NCI-H446 (cell line): ENCODE results near the gene COQ10B.
"Not testable (repeated sequence)": the region's sequence is repeated elsewhere in the genome, so short reads cannot be mapped to it uniquely, and the experiment has no call there.

Experiments
- DNase-seq, 2 experiments: peaks; one replicate each; lab custom pipeline; 2025; lab: John Stamatoyannopoulos, UW

Gene COQ10B

DNA sequence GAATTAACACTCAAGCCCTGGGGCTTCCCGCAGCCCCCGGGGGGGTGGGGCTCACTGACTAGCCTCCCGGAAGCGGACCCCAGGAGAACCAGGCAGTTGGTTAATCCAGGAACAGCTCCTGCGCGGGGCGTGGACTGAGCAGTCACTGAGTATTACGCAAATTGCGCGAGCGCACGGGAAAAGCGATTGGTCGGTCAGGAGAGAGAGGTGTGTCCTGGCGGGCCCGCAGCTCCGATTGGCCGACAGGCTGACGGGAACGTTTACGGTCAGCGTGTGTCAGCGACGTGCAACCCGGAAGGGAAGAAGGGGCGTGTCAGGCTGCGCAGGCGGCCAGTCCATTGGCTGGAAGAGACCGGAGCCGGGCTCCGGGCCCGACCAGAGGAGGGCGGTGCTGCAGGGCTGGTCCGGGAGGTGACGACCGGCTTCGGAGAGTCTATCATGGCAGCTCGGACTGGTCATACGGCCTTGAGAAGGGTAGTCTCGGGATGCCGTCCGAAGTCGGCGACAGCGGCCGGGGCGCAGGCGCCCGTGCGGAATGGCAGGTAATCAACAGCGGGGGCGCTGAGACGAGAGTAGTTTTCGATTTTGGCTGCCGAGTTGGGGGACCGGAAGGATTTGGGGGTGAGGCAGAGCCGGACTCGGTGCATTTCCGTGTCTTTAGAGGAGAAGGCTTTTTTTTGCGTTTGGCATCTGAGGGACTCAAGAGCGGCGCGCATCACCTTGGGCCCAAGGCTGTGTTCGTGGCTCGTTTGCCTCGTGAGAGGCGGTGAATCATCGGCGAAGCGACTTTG is at the start of gene COQ10B:
COQ10B (plus strand) TSS at position 430 of the 791 bp plus-strand sequence; CDS start at position 439, 9 bp downstream.
- DNase-seq, result peak; percentile 96 to 99

DNA sequence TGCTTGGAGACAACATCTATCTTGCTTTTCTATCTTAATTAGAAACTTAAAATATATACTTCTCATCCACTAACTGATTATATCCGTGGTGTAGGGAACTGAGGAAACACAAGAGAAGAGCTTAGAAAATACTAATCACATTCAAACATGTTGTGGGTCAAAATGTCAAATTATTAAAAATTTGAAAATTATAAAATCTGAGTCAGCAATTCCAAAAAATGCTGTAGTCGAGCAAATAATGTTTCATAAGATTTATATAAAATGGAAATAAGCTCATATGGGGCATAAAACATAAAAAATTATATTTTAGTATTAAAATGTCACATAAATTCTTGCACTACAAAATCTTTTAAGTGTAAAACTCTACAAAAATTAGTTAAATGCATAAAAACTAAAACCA is 47.8 kb upstream of the COQ10B start:
- no peak for DNase-seq

DNA sequence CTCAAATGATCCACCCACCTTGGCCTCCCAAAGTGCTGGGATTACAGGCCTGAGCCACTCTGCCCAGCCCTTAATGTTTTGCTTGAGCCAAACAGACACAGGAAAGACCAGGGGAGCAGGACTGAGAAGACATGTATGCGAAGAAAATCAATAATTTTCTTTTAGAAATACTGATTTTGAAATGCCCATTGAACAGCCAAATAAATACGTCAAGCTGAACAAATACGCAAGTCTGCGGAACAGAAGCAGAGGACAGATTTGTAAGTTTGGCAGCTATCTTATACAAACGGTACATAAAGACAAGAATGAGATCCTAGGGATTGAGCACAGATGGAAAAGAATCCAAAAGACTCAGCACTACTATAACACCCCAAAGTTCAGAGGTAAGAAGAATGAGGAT is 39.3 kb upstream of the COQ10B start:
- no peak for DNase-seq

DNA sequence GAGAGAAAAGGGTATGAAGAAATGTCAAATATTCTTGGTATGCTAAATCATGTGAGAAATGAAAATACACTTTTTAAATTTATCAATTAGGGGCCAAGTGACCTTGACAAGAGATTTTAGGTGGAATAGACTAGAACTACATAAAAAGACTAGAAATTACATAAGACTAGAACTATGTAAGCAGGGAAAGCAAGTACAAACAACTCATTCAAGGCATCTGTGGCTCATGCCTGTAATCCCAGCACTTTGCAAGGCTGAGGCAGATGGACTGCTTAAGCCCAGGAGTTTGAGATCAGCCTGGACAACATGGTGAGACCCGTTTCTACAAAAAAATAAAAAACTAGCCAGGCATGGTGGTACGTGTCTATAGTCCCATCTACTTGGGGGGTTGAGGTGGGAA is 38.8 kb upstream of the COQ10B start:
- no peak for DNase-seq

DNA sequence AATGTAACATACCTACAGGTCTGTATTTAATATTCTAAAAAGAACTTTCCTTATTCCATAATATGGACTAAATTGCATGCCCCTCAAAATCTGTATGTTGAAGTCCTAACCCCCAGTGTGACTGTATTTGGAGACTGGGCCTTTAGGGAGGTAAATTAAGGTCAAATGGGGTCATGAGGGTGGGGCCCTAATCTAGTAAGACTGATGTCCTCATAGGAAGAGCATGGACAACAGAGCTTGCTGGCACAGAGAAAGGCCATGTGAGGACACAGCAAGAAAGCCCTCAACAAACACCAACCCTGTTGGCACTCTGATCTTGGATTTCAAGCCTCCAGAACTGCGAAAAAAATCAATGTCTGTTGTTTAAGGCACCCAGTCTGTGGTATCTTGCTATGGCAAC is 37.1 kb upstream of the COQ10B start:
- no peak for DNase-seq

DNA sequence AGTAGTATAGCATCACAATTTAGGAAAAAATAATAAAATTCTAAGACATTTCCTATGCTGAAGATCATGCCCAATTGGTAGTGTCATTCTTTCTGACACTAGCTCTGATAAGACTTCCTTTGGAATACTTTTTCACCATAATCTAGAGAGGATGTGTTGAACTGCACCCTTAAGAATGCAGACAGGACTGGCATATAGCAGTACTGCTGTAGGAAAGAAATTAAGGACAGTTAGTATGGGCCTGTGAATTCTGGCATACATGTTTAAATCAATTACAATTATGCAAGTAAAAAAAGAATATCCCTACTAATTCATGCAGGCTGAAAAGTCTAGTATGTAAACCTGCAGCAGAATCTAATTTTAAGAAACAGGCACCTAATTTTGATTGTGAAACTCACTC is 33.9 kb upstream of the COQ10B start:
- DNase-seq, result no peak

DNA sequence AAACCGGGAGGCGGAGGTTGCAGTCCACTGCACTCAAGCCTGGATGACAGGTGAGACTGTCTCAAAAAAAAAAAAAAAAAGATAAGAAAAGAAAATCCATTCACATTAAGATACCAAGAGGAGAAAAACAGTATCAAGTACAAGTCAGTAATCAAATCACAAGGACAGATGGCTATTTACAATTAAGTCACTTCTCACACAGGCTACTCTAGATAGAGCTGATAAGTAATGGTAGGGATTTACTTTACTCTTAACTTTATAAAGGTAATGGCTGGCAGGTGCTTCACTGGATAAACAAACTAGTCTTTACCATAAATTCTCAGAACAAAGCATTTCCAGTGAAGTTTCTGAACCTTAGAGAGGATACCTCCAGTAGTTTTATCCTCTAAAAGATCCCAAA is 30.0 kb upstream of the COQ10B start:
- DNase-seq, result no peak

DNA sequence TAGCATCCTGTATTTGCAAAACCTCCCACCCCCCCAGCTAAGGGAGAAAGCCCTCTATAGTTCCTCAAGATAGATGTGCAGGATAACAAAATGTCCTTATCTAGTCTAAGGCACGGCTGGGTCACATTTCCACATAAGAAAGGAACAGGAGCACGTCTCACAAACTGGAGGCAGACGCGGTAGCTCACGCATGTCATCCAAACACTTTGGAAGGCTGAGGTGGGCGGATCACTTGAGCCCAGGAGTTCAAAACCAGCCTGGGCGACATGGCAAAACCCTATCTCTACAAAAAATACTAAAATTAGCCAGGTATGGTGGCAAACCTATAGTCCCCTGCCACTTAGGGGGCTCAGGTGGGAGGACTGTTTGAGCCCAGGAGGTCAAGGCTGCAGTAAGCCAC is 27.8 kb upstream of the COQ10B start:
- DNase-seq, result no peak

DNA sequence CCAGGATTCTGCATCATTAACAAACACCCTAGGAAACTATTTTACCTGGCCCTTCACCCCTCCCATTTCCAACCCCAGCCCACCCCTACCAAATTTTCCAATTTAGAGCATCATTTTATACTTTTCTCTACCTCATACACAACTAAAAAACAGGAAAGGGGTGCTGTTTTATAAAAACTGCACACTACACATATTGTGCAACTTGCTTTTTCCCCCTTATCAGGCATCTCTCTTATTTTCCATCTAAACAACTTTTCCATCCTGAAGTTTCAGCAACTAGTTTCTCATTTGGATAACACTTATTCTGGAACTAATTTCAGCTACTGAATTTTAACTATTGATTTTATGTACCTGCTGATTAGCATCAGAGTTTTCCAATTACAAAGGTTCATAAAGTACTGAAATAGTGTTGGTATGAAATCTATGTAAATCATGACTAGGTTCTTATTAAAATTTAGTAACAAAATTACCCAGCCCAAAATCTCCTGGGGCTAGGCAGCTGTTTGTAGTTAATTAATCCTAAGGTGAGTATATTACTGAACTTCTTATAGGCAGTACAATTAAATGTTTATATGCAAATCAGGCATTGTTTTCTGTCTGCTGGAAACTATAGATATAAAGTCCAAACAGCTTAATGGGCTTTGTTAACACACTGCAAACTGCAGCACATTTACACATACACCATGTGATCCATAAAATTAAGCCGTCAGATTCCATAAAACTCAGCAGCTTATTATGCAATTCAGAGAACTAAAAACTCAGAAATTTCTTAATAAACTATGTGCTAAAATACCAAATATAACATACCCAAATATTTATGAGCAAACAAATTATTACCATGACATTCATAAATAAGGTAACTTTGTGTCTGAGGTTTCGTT is 26.4 kb upstream of the COQ10B start:
- DNase-seq, result no peak

DNA sequence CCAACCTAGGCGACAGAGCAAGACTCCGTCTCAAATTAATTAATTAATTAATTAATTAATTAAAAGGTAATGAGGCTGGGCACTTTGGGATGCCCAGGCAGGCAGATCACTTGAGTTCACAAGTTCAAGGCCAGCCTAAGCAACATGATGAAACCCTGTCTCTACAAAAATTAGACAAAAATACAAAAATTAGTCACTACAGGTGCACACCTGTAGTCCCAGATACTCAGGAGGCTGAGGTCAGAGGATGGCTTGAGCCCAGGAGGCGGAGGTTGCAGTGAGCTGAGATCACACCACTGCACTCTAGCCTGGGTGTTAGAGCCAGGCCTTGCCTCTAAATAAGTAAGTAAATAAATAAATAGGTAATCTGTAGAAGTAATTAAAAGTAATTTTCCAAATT is 25.4 kb upstream of the COQ10B start:
- DNase-seq, result no peak

DNA sequence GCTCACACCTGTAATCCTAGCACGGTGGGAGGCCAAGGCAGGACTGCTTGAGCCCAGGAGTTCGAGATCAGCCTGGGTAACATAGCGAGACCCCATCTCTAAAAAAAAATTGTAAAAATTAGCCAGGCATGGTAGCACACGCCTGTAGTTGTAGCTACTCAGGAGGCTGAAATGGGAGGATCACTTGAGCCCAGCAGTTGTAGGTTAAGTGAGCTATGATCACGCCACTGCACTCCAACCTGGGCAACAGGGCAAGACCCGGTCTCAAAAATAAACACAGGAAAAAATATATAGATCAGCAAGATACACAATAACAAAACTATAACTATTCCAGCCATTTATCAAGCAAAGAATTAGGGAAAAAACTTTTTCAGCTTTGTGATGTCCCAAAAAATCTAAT is 21.5 kb upstream of the COQ10B start:
- DNase-seq, result no peak

DNA sequence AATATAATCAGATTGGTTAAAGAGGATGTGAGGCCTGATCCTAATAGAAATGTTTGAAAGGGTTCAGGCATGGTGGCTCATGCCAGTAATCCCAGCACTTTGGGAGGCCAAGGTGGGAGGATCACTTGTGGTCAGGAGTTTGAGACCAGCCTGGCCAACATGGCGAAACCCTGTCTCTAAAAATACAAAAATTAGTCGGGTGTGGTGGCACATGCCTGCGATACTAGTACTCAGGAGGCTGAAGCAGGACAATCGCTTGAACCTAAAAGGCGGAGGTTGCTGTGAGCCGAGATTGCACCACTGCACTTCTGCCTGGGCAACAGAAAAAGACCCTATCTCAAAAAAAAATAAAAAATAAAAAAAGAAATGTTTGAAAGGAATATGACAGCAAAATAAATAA is 20.8 kb upstream of the COQ10B start:
- not testable (repeated sequence) for DNase-seq

DNA sequence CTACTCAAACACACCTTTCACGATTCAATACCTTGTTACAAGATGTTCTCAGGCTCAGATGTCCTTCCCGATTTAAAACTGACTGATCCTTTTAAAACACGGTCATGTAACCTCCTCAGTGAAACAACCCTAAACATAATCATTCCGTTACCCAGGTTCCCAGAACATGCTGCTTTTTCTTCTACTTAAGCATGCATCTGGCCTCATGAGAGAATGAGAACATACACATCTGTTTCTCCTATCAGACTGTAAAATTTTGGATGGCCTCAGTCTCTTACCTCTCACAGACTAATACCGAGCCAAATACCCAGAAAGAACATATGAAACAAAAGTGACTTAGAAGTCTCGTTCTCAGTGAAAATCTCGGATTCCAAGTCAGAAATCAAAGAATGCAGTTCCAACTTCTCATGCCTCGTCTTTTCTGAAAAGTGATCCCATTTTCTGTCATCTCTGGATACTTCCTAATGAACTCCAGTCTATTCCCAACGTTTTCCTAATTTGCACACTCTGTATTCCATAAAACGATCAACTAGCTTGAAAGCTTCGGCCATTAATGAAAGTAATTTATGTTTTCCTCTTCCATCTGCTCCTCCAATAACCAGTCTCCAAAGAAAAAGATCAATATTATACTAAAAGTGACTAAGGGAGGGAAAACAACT is 19.4 kb upstream of the COQ10B start:
- DNase-seq, result no peak

DNA sequence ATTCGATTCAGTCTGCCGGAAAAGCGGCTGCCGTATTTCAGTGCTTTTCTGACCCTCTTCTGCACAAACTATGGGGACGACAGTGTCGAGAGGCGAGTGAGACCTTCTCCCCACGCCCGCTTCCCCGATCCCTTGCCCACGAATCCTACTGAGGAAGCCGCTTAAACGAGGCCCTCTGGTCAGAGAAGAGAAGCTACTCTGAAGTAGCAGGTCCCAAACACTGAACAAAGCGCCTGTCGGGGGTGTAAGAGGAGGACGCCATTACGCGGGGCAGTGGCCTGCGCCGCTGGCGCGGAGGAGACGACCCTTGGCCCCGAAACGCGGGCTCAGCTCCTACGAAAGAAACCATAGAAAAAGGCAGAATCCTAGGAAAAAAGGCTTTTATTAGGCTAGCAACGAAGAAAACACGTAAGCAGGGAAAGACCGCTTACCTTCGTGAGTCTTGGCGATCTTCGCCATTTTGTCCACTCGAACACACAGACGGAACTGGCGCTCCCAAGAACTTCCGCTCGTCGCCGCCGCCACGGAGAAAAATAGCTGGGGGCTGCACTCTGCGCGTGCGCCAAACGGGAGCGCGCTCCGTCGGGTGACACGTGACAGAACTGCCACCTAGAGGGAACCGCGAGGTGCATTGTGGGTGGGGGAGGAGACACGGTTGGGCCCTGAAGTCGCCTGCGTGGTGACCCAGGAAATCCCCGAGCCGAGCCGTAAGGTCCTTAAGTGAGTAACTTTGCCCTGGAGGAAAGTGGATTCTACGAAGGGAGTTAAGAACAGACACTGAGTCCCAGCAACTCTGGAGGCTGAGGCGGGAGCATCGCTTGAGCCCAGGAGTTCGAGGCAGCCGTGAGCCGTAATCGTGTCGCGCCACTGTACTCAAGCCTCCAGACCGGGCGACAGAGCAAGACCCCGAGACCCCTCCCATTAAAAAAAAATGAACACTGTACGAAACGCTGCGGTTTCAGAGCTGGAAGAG is 18.5 kb upstream of the COQ10B start, which contains the start of gene SF3B1:
SF3B1 (minus strand) TSS at position 488 of the 973 bp plus-strand sequence; CDS start at position 459, 29 bp downstream.
- peak; percentile 92 to 98 for DNase-seq

DNA sequence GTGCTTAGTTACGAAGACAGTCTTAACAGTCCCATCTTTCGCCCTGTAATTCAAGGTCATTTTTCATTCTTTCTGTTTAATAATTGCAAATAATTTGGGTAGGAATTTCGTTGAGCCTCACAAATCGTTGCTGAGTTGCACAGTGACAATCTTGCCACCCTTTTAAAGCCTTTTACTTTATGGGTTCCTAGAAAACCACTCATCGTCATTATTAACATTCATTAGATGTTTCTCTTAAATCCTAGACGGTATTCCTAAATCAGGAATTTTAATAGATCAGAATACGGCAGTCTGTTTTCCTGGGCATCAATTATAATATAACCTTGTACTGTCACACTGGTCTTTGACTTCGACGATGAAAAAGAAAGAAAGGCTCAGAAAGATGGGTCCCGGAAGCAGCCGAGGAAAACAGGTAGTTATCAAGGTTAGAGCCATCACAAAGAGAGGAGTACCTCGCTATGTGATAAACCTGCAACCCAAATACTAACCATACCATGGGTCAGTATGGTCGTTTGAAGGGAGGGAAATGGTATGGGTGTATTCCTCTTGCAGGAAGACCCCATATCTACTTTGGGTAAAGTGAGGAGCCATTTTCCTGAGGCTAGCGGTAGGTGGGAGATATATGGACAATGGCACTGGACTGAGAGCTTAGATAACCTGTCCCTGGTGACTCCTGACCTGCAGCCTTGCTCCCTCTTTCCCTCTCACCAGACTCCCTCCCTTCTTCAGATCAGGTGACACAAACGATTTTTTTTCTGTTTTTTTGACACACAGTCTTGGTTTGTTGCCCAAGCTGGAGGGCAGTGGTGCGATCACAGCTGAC is 17.5 kb upstream of the COQ10B start:
- DNase-seq, result no peak

DNA sequence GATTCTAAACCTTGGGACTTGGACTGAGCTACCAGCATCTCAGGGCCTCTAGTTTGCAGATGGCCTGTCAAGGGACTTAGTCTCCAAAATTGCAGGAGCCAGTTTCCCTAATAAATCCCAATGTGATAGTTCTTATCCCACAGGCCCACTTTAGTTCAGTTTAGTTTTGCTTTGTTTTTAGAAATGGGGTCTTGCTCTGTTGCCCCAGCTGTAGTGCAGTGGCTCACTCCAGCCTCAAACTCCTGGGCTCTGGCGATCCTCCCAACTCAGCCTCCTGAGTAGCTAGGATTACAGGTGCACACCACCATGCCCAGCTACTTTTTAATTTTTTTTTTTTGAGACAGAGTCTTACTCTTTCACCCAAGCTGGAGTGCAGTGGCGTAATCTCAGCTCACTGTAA is 16.0 kb upstream of the COQ10B start:
- no peak for DNase-seq

DNA sequence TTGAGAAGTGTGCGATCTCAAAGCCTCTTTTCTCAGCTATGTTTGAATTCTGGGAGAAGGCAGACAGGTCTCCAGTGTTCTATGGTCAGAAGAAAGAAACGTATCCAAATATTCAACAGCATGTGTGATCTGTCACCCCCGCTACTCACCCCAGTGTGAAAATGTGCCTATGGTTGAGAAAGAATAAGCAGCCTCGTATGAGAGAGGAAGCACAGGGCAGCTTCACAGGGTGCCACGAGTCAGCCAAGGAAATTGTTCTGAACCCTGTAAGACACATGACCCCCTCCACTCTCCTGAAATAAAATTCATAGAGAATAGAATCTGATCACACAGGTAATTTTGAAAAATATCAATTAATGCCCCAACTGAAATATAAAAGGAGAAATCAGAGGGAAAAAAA is 10.5 kb upstream of the COQ10B start:
- no peak for DNase-seq

DNA sequence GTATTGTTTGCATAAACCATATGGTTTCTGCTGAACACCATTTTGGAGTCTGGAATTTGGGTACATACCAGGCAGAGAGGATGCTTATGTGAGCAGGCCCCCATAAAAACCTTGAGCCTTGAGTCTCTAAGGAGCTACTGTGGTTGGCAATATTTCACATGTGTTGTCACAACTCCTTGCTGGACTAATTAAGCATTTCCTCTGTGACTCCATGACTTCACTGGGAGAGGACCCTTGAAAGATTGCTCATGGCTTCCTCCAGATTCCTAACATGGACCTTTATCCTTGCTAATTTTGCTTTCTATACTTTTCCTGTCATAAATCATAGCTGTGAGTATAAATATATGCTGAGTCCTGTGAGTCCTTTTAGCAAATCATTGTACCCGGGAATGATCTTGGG is 7.6 kb upstream of the COQ10B start:
- no peak for DNase-seq

DNA sequence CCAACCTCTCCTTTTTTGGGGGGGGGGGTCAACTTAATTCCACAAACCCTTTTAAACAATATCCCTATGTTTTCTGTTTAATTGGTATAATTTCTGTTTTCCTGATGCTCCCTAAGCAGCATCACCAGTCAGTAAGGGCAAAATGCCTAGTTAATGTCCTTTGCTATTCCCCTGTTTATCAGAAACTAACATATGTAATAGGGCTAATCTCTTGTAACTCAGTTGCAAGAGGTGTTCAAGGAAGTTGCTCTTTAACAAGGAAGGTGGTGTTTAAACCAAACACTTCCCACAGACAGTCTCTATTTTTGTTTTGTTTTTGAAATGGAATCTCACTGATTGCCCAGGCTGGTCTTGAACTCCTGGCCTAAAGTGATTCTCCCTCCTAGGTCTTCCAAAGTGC is 6.5 kb upstream of the COQ10B start:
- DNase-seq, result no peak

DNA sequence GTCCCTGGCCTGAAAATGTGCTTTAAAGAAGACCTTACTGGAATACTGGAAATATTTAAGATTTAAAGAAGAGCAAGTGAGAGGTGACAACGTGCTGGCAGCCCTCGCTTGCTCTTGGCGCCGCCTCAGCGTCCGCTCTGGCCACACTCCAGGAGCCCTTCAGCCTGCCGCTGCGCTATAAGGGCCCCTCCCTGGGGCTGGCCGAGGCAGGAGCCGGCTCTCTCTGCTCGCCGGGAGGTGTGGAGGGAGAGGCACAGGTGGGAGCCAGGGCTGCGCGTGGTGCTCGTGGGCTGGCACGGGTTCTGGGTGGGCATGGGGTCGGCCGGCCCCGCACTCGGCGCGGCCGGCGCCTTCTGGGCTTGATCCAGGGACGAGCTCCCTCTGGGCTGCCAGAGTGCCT is 2.9 kb upstream of the COQ10B start:
- peak in 1 of 2 experiments; percentile 27 for DNase-seq
